Skeletal muscle tissue (tissue), 4 donors: ENCODE measurements around the gene ZNF280C. TPM values are rescaled to one million over a fixed set of nuclear protein-coding genes. Genes with fewer than 3 reads are reported as not detected.

Experiments used
- H3K27ac ChIP-seq: one replicate; pipeline ENCODE4 v1.7.0; 2013; ENCODE audit warnings: mild to moderate bottlenecking, low read depth, low read length, inconsistent platforms
- H3K27me3 ChIP-seq, 3 donors: one replicate each; pipeline ENCODE4 v1.7.0; 2013; ENCODE audit warnings: low read length in 3 of 3; ENCODE audit not compliant: control insufficient read depth in 3 of 3, insufficient read depth in 3 of 3
- H3K36me3 ChIP-seq, 3 donors: one replicate each; pipeline ENCODE4 v1.7.0; 2013; ENCODE audit warnings: low read length in 3 of 3; ENCODE audit not compliant: control insufficient read depth in 3 of 3, insufficient read depth in 3 of 3
- H3K4me1 ChIP-seq, 3 donors: one replicate each; pipeline ENCODE4 v1.7.0; 2013; ENCODE audit warnings: low read length in 3 of 3, mild to moderate bottlenecking in 3 of 3; ENCODE audit not compliant: control insufficient read depth in 3 of 3, insufficient read depth in 3 of 3
- H3K4me3 ChIP-seq, 3 donors: one replicate each; pipeline ENCODE4 v1.7.0; 2013; ENCODE audit warnings: low read length in 3 of 3
- H3K9ac ChIP-seq, 3 donors: one replicate each; pipeline ENCODE4 v1.7.0; 2013; ENCODE audit warnings: low read length in 3 of 3, mild to moderate bottlenecking in 3 of 3, moderate library complexity in 2 of 3, low read depth in 1 of 3
- H3K9me3 ChIP-seq, 3 donors: one replicate each; pipeline ENCODE4 v1.7.0; 2013; ENCODE audit warnings: low read length in 3 of 3; ENCODE audit not compliant: control insufficient read depth in 3 of 3
- total RNA-seq: library from RNA; depleted of rRNA; stranded (reverse); fragments of >200 nt; gene quantifications from one replicate; pipeline ENCODE4 v1.2.3, GENCODE V29; 2014
- donor health status: Osteomylitis.

Gene ZNF280C
- total RNA-seq = 5.7 TPM

GRCh38 chrX:130268449-130269170 lies at the start of gene ZNF280C:
Gene ZNF280C, minus strand, starts transcription at chrX:130268899. Its CDS starts 8,450 bp downstream, at chrX:130260449.
- Histone ChIP-seq H3K9ac (peak within 1 kb of the TSS; percentile 66 to 79 (median 66)), H3K9me3 (no peaks in the 10 kb centered on the region), H3K36me3 (no peaks in the 10 kb centered on the region), H3K27ac (peak within 1 kb of the TSS; percentile 68), H3K4me1 (peaks cover 0 to 3% (median 0%) of the 10 kb centered on the region in 3 donors), H3K4me3 (peak within 1 kb of the TSS; percentile 38 to 81 (median 75)), H3K27me3 (no peaks in the 10 kb centered on the region)

GRCh38 chrX:130304587-130305368 lies 36.1 kb upstream of the ZNF280C start:
- Histone ChIP-seq H3K9me3 (no peaks in the 10 kb centered on the region), H3K27me3 (no peaks in the 10 kb centered on the region), H3K9ac (no peak overlapping the region), H3K4me3 (no peak overlapping the region), H3K4me1 (no peaks in the 10 kb centered on the region), H3K27ac (no peak overlapping the region), H3K36me3 (no peaks in the 10 kb centered on the region)

GRCh38 chrX:130301977-130302376 lies 33.3 kb upstream of the ZNF280C start:
- H3K27me3 ChIP-seq = no peaks in the 10 kb centered on the region

DNA sequence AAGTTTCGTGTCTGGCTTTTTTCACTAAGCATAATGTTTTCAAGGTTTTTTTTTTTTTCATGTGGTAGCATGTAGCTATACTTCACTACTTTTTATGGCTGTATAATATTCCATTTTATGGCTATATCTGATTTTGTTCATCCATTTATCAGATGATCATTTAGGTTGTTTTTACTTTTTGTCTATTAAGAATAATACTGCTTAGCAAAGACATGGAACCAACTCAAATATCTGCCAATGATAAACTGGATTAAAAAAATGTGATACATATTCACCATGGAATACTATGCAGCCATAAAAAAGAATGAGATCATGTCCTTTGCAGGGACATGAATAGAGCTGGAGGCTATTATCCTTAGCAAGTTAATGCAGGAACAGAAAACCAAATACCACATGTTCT lies 32.7 kb upstream of the ZNF280C start:
- no peaks in the 10 kb centered on the region for H3K36me3 ChIP-seq
- H3K9me3 ChIP-seq = no peaks in the 10 kb centered on the region
- H3K4me1 ChIP-seq = no peaks in the 10 kb centered on the region
- H3K27me3 ChIP-seq = no peaks in the 10 kb centered on the region
- H3K4me3 ChIP-seq = no peak overlapping the region
- H3K9ac ChIP-seq = no peak overlapping the region
- no peak overlapping the region for H3K27ac ChIP-seq

More at GRCh38 chrX:130301977-130302376, 33.3 kb upstream of the ZNF280C start:
- Histone ChIP-seq H3K9me3 (no peaks in the 10 kb centered on the region), H3K4me3 (no peak overlapping the region), H3K4me1 (no peaks in the 10 kb centered on the region), H3K9ac (no peak overlapping the region), H3K27ac (no peak overlapping the region), H3K36me3 (no peaks in the 10 kb centered on the region)

DNA sequence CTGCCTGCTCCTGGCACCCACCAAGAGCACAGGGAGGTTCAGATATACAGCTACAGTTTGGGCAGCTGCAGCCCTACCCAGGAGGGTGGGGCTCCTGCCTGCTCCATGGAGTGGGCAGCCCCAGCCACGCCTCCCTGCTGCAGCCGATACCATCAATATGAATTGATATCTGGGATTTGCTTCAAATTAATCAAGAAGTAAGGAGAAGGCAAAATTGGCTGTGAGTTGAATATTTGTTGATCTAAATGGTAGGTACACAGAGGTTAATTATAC lies 31.2 kb upstream of the ZNF280C start:
- H3K27me3 ChIP-seq = no peaks in the 10 kb centered on the region
- no peaks in the 10 kb centered on the region for H3K4me1 ChIP-seq
- no peak overlapping the region for H3K27ac ChIP-seq

GRCh38 chrX:130299279-130300009 lies 30.7 kb upstream of the ZNF280C start:
- Histone ChIP-seq H3K36me3 (no peaks in the 10 kb centered on the region), H3K9ac (no peak overlapping the region), H3K27me3 (no peaks in the 10 kb centered on the region), H3K4me3 (no peak overlapping the region), H3K4me1 (no peaks in the 10 kb centered on the region), H3K27ac (no peak overlapping the region), H3K9me3 (no peaks in the 10 kb centered on the region)

More for the DNA sequence above, 31.2 kb upstream of the ZNF280C start:
- Histone ChIP-seq H3K9ac (no peak overlapping the region), H3K4me3 (no peak overlapping the region), H3K36me3 (no peaks in the 10 kb centered on the region), H3K9me3 (no peaks in the 10 kb centered on the region)

GRCh38 chrX:130296743-130297142 lies 28.0 kb upstream of the ZNF280C start:
- H3K4me3 ChIP-seq = no peak overlapping the region
- no peaks in the 10 kb centered on the region for H3K27me3 ChIP-seq
- H3K27ac ChIP-seq = no peak overlapping the region
- no peaks in the 10 kb centered on the region for H3K4me1 ChIP-seq
- no peaks in the 10 kb centered on the region for H3K36me3 ChIP-seq
- no peak overlapping the region for H3K9ac ChIP-seq
- no peaks in the 10 kb centered on the region for H3K9me3 ChIP-seq

DNA sequence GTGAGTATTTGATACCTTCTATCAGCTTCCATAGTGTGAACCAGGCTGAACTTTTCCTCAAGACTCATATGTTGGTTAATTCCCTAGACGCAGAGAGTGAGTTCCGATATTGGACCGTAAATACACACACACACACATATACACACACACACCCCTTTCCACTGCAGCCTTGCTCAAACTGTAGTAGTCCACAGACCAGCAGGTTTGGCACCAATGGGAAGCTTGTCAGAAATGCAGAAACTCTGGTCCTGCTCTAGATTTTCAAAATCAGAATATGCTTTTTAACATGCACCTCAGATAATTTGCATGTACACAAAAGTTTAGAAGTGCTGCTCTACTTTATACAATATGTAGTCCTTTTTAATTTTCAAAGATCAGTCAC lies 27.6 kb upstream of the ZNF280C start:
- Histone ChIP-seq H3K9me3 (no peaks in the 10 kb centered on the region), H3K4me3 (no peak overlapping the region), H3K4me1 (no peaks in the 10 kb centered on the region)

GRCh38 chrX:130295519-130296296 lies 27.0 kb upstream of the ZNF280C start:
- Histone ChIP-seq H3K4me1 (no peaks in the 10 kb centered on the region), H3K27ac (no peak overlapping the region), H3K9ac (no peak overlapping the region), H3K9me3 (no peaks in the 10 kb centered on the region), H3K4me3 (no peak overlapping the region), H3K36me3 (no peaks in the 10 kb centered on the region), H3K27me3 (no peaks in the 10 kb centered on the region)

More for the DNA sequence above, 27.6 kb upstream of the ZNF280C start:
- Histone ChIP-seq H3K27ac (no peak overlapping the region), H3K9ac (no peak overlapping the region), H3K27me3 (no peaks in the 10 kb centered on the region), H3K36me3 (no peaks in the 10 kb centered on the region)
